ENCODE results near the gene GTF3A. TPM values are rescaled to one million over a fixed set of nuclear protein-coding genes. Genes with fewer than 3 reads are reported as not detected.

GTF3A gene
- total and polyA plus RNA-seq, 2 donors (not counting 3 experiments of a cell fraction or from before 2014, with no cell fraction given) = 37.9 to 73.3 TPM

- dilution Hi-C loops (cut with MboI; ENCODE audit: extremely low pct_ligation_motif_present, low sequenced_read_pairs) = no loop called here
- peak; percentile 98 for FAIRE-seq
Measured at GRCh38 chr13:27374650-27375049, 49.8 kb upstream of the GTF3A start.

More at GRCh38 chr13:27374650-27375049, 49.8 kb upstream of the GTF3A start:
- Histone ChIP-seq H3K79me2 (ENCODE audit: control insufficient read depth, insufficient read depth, low read length) (no peaks in the 10 kb centered on the region), H3K4me1 (ENCODE audit: control insufficient read depth, extremely low read depth, insufficient read depth, low read length) (no peaks in the 10 kb centered on the region), H3K9me3 (replicated peaks; ENCODE audit: control insufficient read depth, insufficient read depth, low read length) (no peaks in the 10 kb centered on the region), H3K9ac (replicated peaks; ENCODE audit: extremely low read depth, insufficient read depth, low read length) (no peak overlapping the region), H3K36me3 (ENCODE audit: control insufficient read depth in 2 of 2, extremely low read depth in 1 of 2, insufficient read depth in 2 of 2, low read length in 2 of 2) (no peaks in the 10 kb centered on the region), H4K20me1 (replicated peaks; ENCODE audit: control insufficient read depth, extremely low read depth, insufficient read depth, low read length) (no peaks in the 10 kb centered on the region), H3K4me3 (replicated peaks in 1 of 3; ENCODE audit: insufficient read depth in 1 of 3, low read depth in 1 of 3, low read length in 3 of 3) (no peak overlapping the region), H3K27ac (ENCODE audit: insufficient read depth, low read depth, low read length) (no peak overlapping the region), H3K9me1 (replicated peaks; ENCODE audit: control insufficient read depth, extremely low read depth, insufficient read depth, low read length) (no peaks in the 10 kb centered on the region), H3K27me3 (ENCODE audit: control insufficient read depth in 2 of 2, insufficient read depth in 2 of 2, low read length in 2 of 2) (peaks cover 6 to 10% of the 10 kb centered on the region in 2 experiments), H2AFZ (ENCODE audit: low read depth, low read length) (no peak overlapping the region), H3K4me2 (ENCODE audit: insufficient read depth, low read length) (no peak overlapping the region)
- TF ChIP-seq FOS (IDR thresholded peaks at IDR 0.05; ENCODE audit: borderline replicate concordance, insufficient read depth, low read length) (no peak), GATA2 (IDR thresholded peaks at IDR 0.05; ENCODE audit: insufficient read depth, insufficient read length, low read depth, low read length) (no peak), MYC (IDR thresholded peaks at IDR 0.05; ENCODE audit: low read depth, low read length) (no peak), JUN (IDR thresholded peaks at IDR 0.05; ENCODE audit: borderline replicate concordance, insufficient read depth, insufficient read length, low read depth) (no peak), CTCF (IDR thresholded peaks at IDR 0.05; ENCODE audit: extremely low read depth in 1 of 2, insufficient read depth in 1 of 2, low read depth in 1 of 2, low read length in 2 of 2) (peak; percentile 67 to 75)
- peak; percentile 73 for DNase-seq (ENCODE audit: low read depth, low spot score)
- BruUV-seq (replicated peaks) = no TSS peak
- POLR2A ChIA-PET = no interaction called here
- CTCF ChIA-PET = interaction anchor here (0.6 to 6.4 kb wide), 11 partner anchors 12 to 612 kb away, joined by 3 to 51 read pairs (median 6); no protein-coding TSS in a partner anchor
- intact Hi-C loops (cut with micrococcal nuclease) = loop anchor here (1.0 to 2.0 kb wide), 4 partner anchors 50 to 452 kb away; partner anchors contain the start of genes GTF3A and MTIF3
